ENCODE data around the gene SIX3. TPM values are rescaled to one million over a fixed set of nuclear protein-coding genes. Genes with fewer than 3 reads are reported as not detected.

Gene SIX3
- total and polyA plus RNA-seq, 2 of the 4 experiments (the other 2 are of a cell fraction) = not detected

GRCh38 chr2:44994377-44994776, 52.9 kb downstream of the SIX3 start:
- WGBS, 2 experiments (ENCODE audit: extremely low coverage in 2 of 2, insufficient read length in 1 of 2) = no CpG with 5 or more reads among the region's 1 CpG
- POLR2A ChIA-PET (ENCODE audit: unreplicated experiment) = no interaction called here
- Histone ChIP-seq H2BK5ac (ENCODE audit: low read depth, low read length, poor library complexity, severe bottlenecking) (no peak overlapping the region), H3K4me3 (ENCODE audit: insufficient read depth, low read depth, low read length) (no peak overlapping the region), H3K27ac (ENCODE audit: insufficient read depth, low read length) (no peak overlapping the region), H3K14ac (replicated peaks; ENCODE audit: low read depth, low read length) (no peak overlapping the region), H3K23ac (ENCODE audit: low read depth, low read length) (no peak overlapping the region), H3K9me1 (ENCODE audit: insufficient read depth, low read length) (no peaks in the 10 kb centered on the region), H4K8ac (ENCODE audit: low read depth in 2 of 2, low read length in 2 of 2) (no peak overlapping the region), H2BK15ac (ENCODE audit: low read depth, low read length) (no peak overlapping the region), H3K18ac (ENCODE audit: low read depth, low read length) (no peak overlapping the region), H3K4me1 (ENCODE audit: control insufficient read depth, insufficient read depth, low read length) (no peaks in the 10 kb centered on the region), H4K91ac (ENCODE audit: insufficient read depth, low read depth, low read length) (no peak overlapping the region), H2BK20ac (ENCODE audit: low read depth, low read length) (no peak overlapping the region), H3K4me2 (ENCODE audit: low read depth, low read length) (no peak overlapping the region), H4K20me1 (ENCODE audit: insufficient read depth, low read length) (no peaks in the 10 kb centered on the region), H3K56ac (ENCODE audit: extremely low read depth, insufficient read depth, low read length) (no peak overlapping the region), H3K79me1 (ENCODE audit: low read depth in 1 of 2, low read length in 2 of 2) (no peaks in the 10 kb centered on the region), H3K9me3 (ENCODE audit: control insufficient read depth, insufficient read depth, low read length) (peaks cover 5% of the 10 kb centered on the region; the same call in 1 of the 2 replicates), H3K9ac (ENCODE audit: low read depth, low read length) (no peak overlapping the region), H2BK120ac (ENCODE audit: low read depth, low read length) (no peak overlapping the region), H4K5ac (ENCODE audit: low read depth, low read length) (no peak overlapping the region), H3K27me3 (ENCODE audit: control insufficient read depth, insufficient read depth, low read length) (peaks cover 47% of the 10 kb centered on the region), H3K4ac (ENCODE audit: low read depth, low read length) (no peak overlapping the region), H2AFZ (replicated peaks; ENCODE audit: low read length, poor library complexity) (no peak overlapping the region), H3K36me3 (ENCODE audit: control insufficient read depth, insufficient read depth, low read length) (no peaks in the 10 kb centered on the region), H2AK5ac (ENCODE audit: low read depth, low read length) (no peak overlapping the region), H2AK9ac (replicated peaks; ENCODE audit: low read depth, low read length, poor library complexity) (no peak overlapping the region)
- in situ Hi-C loops (cut with MboI; ENCODE audit: low sequenced_read_pairs) (no loop called here), intact Hi-C loops (cut with micrococcal nuclease) (no loop called here), dilution Hi-C loops (cut with HindIII; ENCODE audit: low sequenced_read_pairs, unreplicated experiment) (no loop called here)
- BruUV-seq (replicated peaks) = no TSS peak
- DNase-seq (no peak), ATAC-seq (ENCODE audit: low read depth) (no peak)
- CTCF ChIA-PET = no interaction called here
- TF ChIP-seq CHD1 (IDR thresholded peaks at IDR 0.05; ENCODE audit: low read depth, low read length) (no peak), SMC3 (IDR thresholded peaks at IDR 0.05; ENCODE audit: low read depth, low read length) (no peak), POLR2A (IDR thresholded peaks at IDR 0.05; ENCODE audit: low read depth, low read length) (no peak), RCOR1 (IDR thresholded peaks at IDR 0.05; ENCODE audit: insufficient replicate concordance, low read length) (no peak), MAFK (IDR thresholded peaks at IDR 0.05; ENCODE audit: low read depth, low read length) (no peak), NFE2L2 (IDR thresholded peaks at IDR 0.05; ENCODE audit: low read depth, low read length) (no peak), RFX5 (IDR thresholded peaks at IDR 0.05; ENCODE audit: low read depth, low read length) (no peak), RAD21 (IDR thresholded peaks at IDR 0.05; ENCODE audit: low read length) (no peak), CEBPB (IDR thresholded peaks at IDR 0.05; ENCODE audit: low read depth, low read length) (no peak), FOS (IDR thresholded peaks at IDR 0.05; ENCODE audit: low read depth, low read length) (no peak), ELK1 (IDR thresholded peaks at IDR 0.05; ENCODE audit: borderline replicate concordance, low read depth, low read length) (no peak), MAZ (IDR thresholded peaks at IDR 0.05; ENCODE audit: borderline replicate concordance, low read depth, low read length) (no peak)
